NB4 (cell line): ENCODE measurements around the gene CPNE4.

ENCODE experiments used
- DNase-seq: peaks from one replicate; pipeline ENCODE4 v3.0.0; 2010; ENCODE audit warnings: low read depth
- H3K4me3 ChIP-seq: one replicate; pipeline ENCODE4 v1.5.1; 2011; ENCODE audit warnings: mild to moderate bottlenecking, low read depth, low read length, moderate library complexity
- CTCF ChIP-seq: IDR thresholded peaks from one replicate; pipeline ENCODE4 v1.5.1; 2012; ENCODE audit warnings: low read depth, low read length
- MAX ChIP-seq: IDR thresholded peaks from 2 replicates; pipeline ENCODE4 v1.6.1; 2011; ENCODE audit warnings: low read depth, low read length
- MYC ChIP-seq: IDR thresholded peaks from 2 replicates; pipeline ENCODE4 v1.6.1; 2011; ENCODE audit warnings: low read depth, low read length
- POLR2A ChIP-seq: IDR thresholded peaks from 2 replicates; pipeline ENCODE4 v1.6.1; 2011; ENCODE audit warnings: mild to moderate bottlenecking; ENCODE audit not compliant: insufficient read length; ENCODE audit errors: extremely low read depth

The CPNE4 gene

GRCh38 chr3:131645638-131646037, 389.2 kb downstream of the CPNE4 start:
- H3K4me3 ChIP-seq = no peak overlapping the region
- TF ChIP-seq CTCF (no peak), MYC (no peak), MAX (no peak), POLR2A (no peak)
- DNase-seq = no peak

- no peak overlapping the region for H3K4me3 ChIP-seq
- no peak for DNase-seq
- TF ChIP-seq MYC (no peak), MAX (no peak), CTCF (no peak), POLR2A (no peak)
Observed at GRCh38 chr3:131636266-131636775, 398.5 kb downstream of the CPNE4 start.

GRCh38 chr3:131630807-131631206, 404.0 kb downstream of the CPNE4 start:
- no peak overlapping the region for H3K4me3 ChIP-seq
- TF ChIP-seq MYC = no peak
- TF ChIP-seq POLR2A = no peak
- TF ChIP-seq CTCF = no peak
- TF ChIP-seq MAX = no peak
- no peak for DNase-seq

GRCh38 chr3:131630097-131630496, 404.7 kb downstream of the CPNE4 start:
- TF ChIP-seq MAX (no peak), CTCF (no peak), MYC (no peak), POLR2A (no peak)
- DNase-seq = peak; percentile 72
- H3K4me3 ChIP-seq = no peak overlapping the region

- no peak overlapping the region for H3K4me3 ChIP-seq
- TF ChIP-seq MAX (no peak), MYC (no peak), CTCF (no peak), POLR2A (no peak)
- no peak for DNase-seq
Observed at GRCh38 chr3:131623431-131623830, 411.4 kb downstream of the CPNE4 start.

GRCh38 chr3:131622726-131623125, 412.1 kb downstream of the CPNE4 start:
- no peak for TF ChIP-seq MYC
- TF ChIP-seq MAX = no peak
- TF ChIP-seq POLR2A = no peak
- TF ChIP-seq CTCF = no peak

More at GRCh38 chr3:131622726-131623125, 412.1 kb downstream of the CPNE4 start:
- DNase-seq = no peak
- H3K4me3 ChIP-seq = no peak overlapping the region
